ENCODE measurements around the gene ZFP92.

Gene ZFP92

GRCh38 chrX:153413731-153414130 is 2.5 kb downstream of the ZFP92 start:
- Histone ChIP-seq H4K20me1 (ENCODE audit: insufficient read depth, low read length) (no peaks in the 10 kb centered on the region), H3K27me3 (ENCODE audit: insufficient read depth, low read length, poor library complexity) (peaks cover 3% of the 10 kb centered on the region), H3K27ac (ENCODE audit: low read length) (no peak overlapping the region), H3K79me2 (ENCODE audit: insufficient read depth, low read length) (no peaks in the 10 kb centered on the region), H2AFZ (ENCODE audit: low read depth, low read length) (no peak overlapping the region), H3K4me2 (ENCODE audit: insufficient read depth, low read length) (no peak overlapping the region), H3K4me3 (ENCODE audit: low read depth in 1 of 2, low read length in 2 of 2) (no peak overlapping the region), H3K9me3 (ENCODE audit: insufficient read depth, low read length, severe bottlenecking) (no peaks in the 10 kb centered on the region), H3K36me3 (ENCODE audit: insufficient read depth, low read length) (no peaks in the 10 kb centered on the region), H3K9ac (ENCODE audit: low read depth, low read length) (no peak overlapping the region), H3K4me1 (ENCODE audit: insufficient read depth, low read length) (no peaks in the 10 kb centered on the region)
- ATAC-seq (ENCODE audit: insufficient read depth, low read depth) = no peak
- TF ChIP-seq EZH2 (IDR thresholded peaks at IDR 0.05; ENCODE audit: borderline replicate concordance, low read depth, low read length, severe bottlenecking) = no peak
- no peak for TF ChIP-seq CTCF (IDR thresholded peaks at IDR 0.05; ENCODE audit: borderline replicate concordance, extremely low read depth, low read length, poor library complexity, severe bottlenecking)
- no peak for DNase-seq

GRCh38 chrX:153414856-153415510 is 3.7 kb downstream of the ZFP92 start:
- peaks cover 3% of the 10 kb centered on the region for H3K27me3 ChIP-seq (ENCODE audit: insufficient read depth, low read length, poor library complexity)
- no peak overlapping the region for H3K4me2 ChIP-seq (ENCODE audit: insufficient read depth, low read length)
- H3K36me3 ChIP-seq (ENCODE audit: insufficient read depth, low read length) = no peaks in the 10 kb centered on the region
- H3K9ac ChIP-seq (ENCODE audit: low read depth, low read length) = no peak overlapping the region
- ATAC-seq (ENCODE audit: insufficient read depth, low read depth) = no peak
- H3K4me1 ChIP-seq (ENCODE audit: insufficient read depth, low read length) = no peaks in the 10 kb centered on the region
- DNase-seq = no peak
- no peaks in the 10 kb centered on the region for H4K20me1 ChIP-seq (ENCODE audit: insufficient read depth, low read length)
- no peaks in the 10 kb centered on the region for H3K9me3 ChIP-seq (ENCODE audit: insufficient read depth, low read length, severe bottlenecking)
- H3K79me2 ChIP-seq (ENCODE audit: insufficient read depth, low read length) = no peaks in the 10 kb centered on the region
- H2AFZ ChIP-seq (ENCODE audit: low read depth, low read length) = no peak overlapping the region
- no peak overlapping the region for H3K4me3 ChIP-seq (ENCODE audit: low read depth in 1 of 2, low read length in 2 of 2)
- TF ChIP-seq CTCF (IDR thresholded peaks at IDR 0.05; ENCODE audit: borderline replicate concordance, extremely low read depth, low read length, poor library complexity, severe bottlenecking) = no peak
- TF ChIP-seq EZH2 (IDR thresholded peaks at IDR 0.05; ENCODE audit: borderline replicate concordance, low read depth, low read length, severe bottlenecking) = no peak
- H3K27ac ChIP-seq (ENCODE audit: low read length) = no peak overlapping the region

GRCh38 chrX:153416781-153417450 is 5.6 kb downstream of the ZFP92 start:
- Histone ChIP-seq H4K20me1 (ENCODE audit: insufficient read depth, low read length) (no peaks in the 10 kb centered on the region), H3K9me3 (ENCODE audit: insufficient read depth, low read length, severe bottlenecking) (no peaks in the 10 kb centered on the region), H3K27me3 (ENCODE audit: insufficient read depth, low read length, poor library complexity) (peaks cover 3% of the 10 kb centered on the region)

More at GRCh38 chrX:153416781-153417450, 5.6 kb downstream of the ZFP92 start:
- no peak overlapping the region for H3K4me2 ChIP-seq (ENCODE audit: insufficient read depth, low read length)
- no peak overlapping the region for H3K27ac ChIP-seq (ENCODE audit: low read length)
- TF ChIP-seq CTCF (IDR thresholded peaks at IDR 0.05; ENCODE audit: borderline replicate concordance, extremely low read depth, low read length, poor library complexity, severe bottlenecking) (no peak), EZH2 (IDR thresholded peaks at IDR 0.05; ENCODE audit: borderline replicate concordance, low read depth, low read length, severe bottlenecking) (no peak)
- no peaks in the 10 kb centered on the region for H3K4me1 ChIP-seq (ENCODE audit: insufficient read depth, low read length)
- no peaks in the 10 kb centered on the region for H3K36me3 ChIP-seq (ENCODE audit: insufficient read depth, low read length)
- H2AFZ ChIP-seq (ENCODE audit: low read depth, low read length) = no peak overlapping the region
- H3K4me3 ChIP-seq (ENCODE audit: low read depth in 1 of 2, low read length in 2 of 2) = no peak overlapping the region
- no peak for DNase-seq
- no peak overlapping the region for H3K9ac ChIP-seq (ENCODE audit: low read depth, low read length)
- H3K79me2 ChIP-seq (ENCODE audit: insufficient read depth, low read length) = no peaks in the 10 kb centered on the region
- no peak for ATAC-seq (ENCODE audit: insufficient read depth, low read depth)
